HepG2 (cell line): ENCODE data around the gene GAREM1. TPM values are rescaled to one million over a fixed set of nuclear protein-coding genes. Genes with fewer than 3 reads are reported as not detected.

Source experiments
- ATAC-seq: fragments of 200-7000 bp; cut with Tn5 transposase; 3 replicates; pipeline ENCODE4 v1.9.1; 2020; ENCODE audit warnings: mild to moderate bottlenecking, moderate library complexity
- BruUV-seq: library from RNA; stranded (reverse); fragments of 400-500 nt; replicated peaks from 2 replicates; lab custom pipeline; 2021; lab: Mats Ljungman, UMichigan
- CTCF ChIA-PET: fragments of 300-600 bp; formaldehyde crosslinking; extraction: SDS; loops from one replicate; lab custom pipeline; 2021; ENCODE audit warnings: low total read pairs, inconsistent platforms, low intra/inter-chr PET ratio; lab: Yijun Ruan, JAX
- POLR2A ChIA-PET: fragments of 350-600 bp; sonication (Branson Sonifier 250); formaldehyde crosslinking; loops from one replicate; lab custom pipeline; 2020; ENCODE audit warnings: antibody characterized with exemption, inconsistent platforms; lab: Yijun Ruan, JAX
- DNase-seq: peaks from one replicate; pipeline ENCODE4 v3.0.0-alpha.2; 2015; ENCODE audit warnings: low spot score
- FAIRE-seq: peaks from 3 replicates; lab custom pipeline; 2011; peaks lifted over from hg19 to GRCh38; lab: Jason Lieb, UNC
- H2AFZ ChIP-seq: one replicate; pipeline ENCODE4 v1.6.1; 2011; ENCODE audit warnings: low read length, inconsistent platforms
- H3K27ac ChIP-seq: fragments of 300-600 bp; 3 replicates; pipeline ENCODE4 v1.8.0; 2011; ENCODE audit warnings: mixed run types, mild to moderate bottlenecking, mixed read lengths, low read length, inconsistent platforms; ENCODE audit not compliant: insufficient read depth; ENCODE audit errors: extremely low read length
- H3K27me3 ChIP-seq, 2 experiments: fragments of 200-600 bp in 1 of 2; 2 replicates in 1 of 2; 3 replicates in 1 of 2; pipeline versions ENCODE4 v1.6.0 to v1.8.0; 2011; ENCODE audit warnings: low read length in 2 of 2, mild to moderate bottlenecking in 2 of 2, moderate library complexity in 2 of 2, inconsistent platforms in 1 of 2; ENCODE audit not compliant: insufficient read depth in 2 of 2, control insufficient read depth in 1 of 2
- H3K36me3 ChIP-seq, 2 experiments: fragments of 200-600 bp in 1 of 2; replicated peaks in 1 of 2; 2 replicates in 1 of 2; 3 replicates in 1 of 2; pipeline versions ENCODE4 v1.5.1 to v1.8.0; 2011; ENCODE audit warnings: low read length in 2 of 2, inconsistent platforms in 1 of 2; ENCODE audit not compliant: insufficient read depth in 2 of 2, control insufficient read depth in 1 of 2
- H3K4me1 ChIP-seq: 2 replicates; pipeline ENCODE4 v1.5.1; 2012; ENCODE audit warnings: low read length, inconsistent platforms; ENCODE audit not compliant: insufficient read depth
- H3K4me2 ChIP-seq: 2 replicates; pipeline ENCODE4 v1.6.0; 2011; ENCODE audit warnings: low read depth, low read length, inconsistent platforms
- H3K4me3 ChIP-seq, 3 experiments: fragments of 200-600 bp in 1 of 3; sonication (generic), shearing (Covaris generic) in 1 of 3; replicated peaks in 1 of 3; 2 replicates each; pipeline ENCODE4 v1.5.1; 2011 to 2016; ENCODE audit warnings: low read length in 3 of 3, inconsistent platforms in 2 of 3, low read depth in 2 of 3, mild to moderate bottlenecking in 2 of 3, control low read depth in 1 of 3, mixed read lengths in 1 of 3; ENCODE audit not compliant: insufficient read depth in 1 of 3
- H3K79me2 ChIP-seq: one replicate; pipeline ENCODE4 v1.6.1; 2011; ENCODE audit warnings: low read length, inconsistent platforms; ENCODE audit not compliant: insufficient read depth
- H3K9ac ChIP-seq: 2 replicates; pipeline ENCODE4 v1.6.0; 2011; ENCODE audit warnings: mild to moderate bottlenecking, low read depth, low read length, inconsistent platforms; ENCODE audit not compliant: insufficient read depth
- H3K9me3 ChIP-seq: 2 replicates; pipeline ENCODE4 v1.5.1; 2012; ENCODE audit warnings: mild to moderate bottlenecking, low read length
- H4K20me1 ChIP-seq: 2 replicates; pipeline ENCODE4 v1.6.0; 2011; ENCODE audit warnings: inconsistent platforms, mild to moderate bottlenecking, low read length, moderate library complexity; ENCODE audit not compliant: insufficient read depth
- DPF2 ChIP-seq: sonication (generic); formaldehyde crosslinking; IDR thresholded peaks from 2 replicates; pipeline ENCODE4 v1.4.0; 2020; ENCODE audit warnings: mild to moderate bottlenecking, low read depth, missing genetic modification reagents, borderline replicate concordance
- FOXO1 ChIP-seq: sonication (generic); formaldehyde crosslinking; IDR thresholded peaks from 2 replicates; pipeline ENCODE4 v1.4.0; 2020; ENCODE audit warnings: missing genetic modification reagents
- HDAC1 ChIP-seq: sonication (generic); formaldehyde crosslinking; IDR thresholded peaks from 2 replicates; pipeline ENCODE4 v1.5.1; 2020; ENCODE audit warnings: mild to moderate bottlenecking, missing genetic modification reagents
- HDAC2 ChIP-seq: sonication (generic); formaldehyde crosslinking; IDR thresholded peaks from 2 replicates; pipeline ENCODE4 v1.4.0; 2020; ENCODE audit warnings: missing genetic modification reagents
- HNRNPLL ChIP-seq: fragments of 200-400 bp; formaldehyde crosslinking; IDR thresholded peaks from 2 replicates; pipeline ENCODE4 v1.6.1; 2017; ENCODE audit warnings: mild to moderate bottlenecking, low read depth, low read length; ENCODE audit not compliant: poor library complexity, severe bottlenecking
- KLF12 ChIP-seq: sonication (generic); formaldehyde crosslinking; IDR thresholded peaks from 2 replicates; pipeline ENCODE4 v1.4.0; 2020; ENCODE audit warnings: missing genetic modification reagents, borderline replicate concordance
- NR0B2 ChIP-seq: sonication (generic); formaldehyde crosslinking; IDR thresholded peaks from 2 replicates; pipeline ENCODE4 v1.4.0; 2020; ENCODE audit warnings: mild to moderate bottlenecking, missing genetic modification reagents
- TAF15 ChIP-seq: fragments of 200-400 bp; formaldehyde crosslinking; IDR thresholded peaks from one replicate; pipeline ENCODE4 v1.6.1; 2018; ENCODE audit warnings: mild to moderate bottlenecking, low read depth, low read length; ENCODE audit not compliant: poor library complexity, severe bottlenecking
- TRAFD1 ChIP-seq: sonication (generic); formaldehyde crosslinking; IDR thresholded peaks from 2 replicates; pipeline ENCODE4 v1.5.1; 2020; ENCODE audit warnings: missing genetic modification reagents, mild to moderate bottlenecking, borderline replicate concordance
- ZBED4 ChIP-seq: sonication (generic); formaldehyde crosslinking; IDR thresholded peaks from 2 replicates; pipeline ENCODE4 v1.4.0; 2020; ENCODE audit warnings: missing genetic modification reagents, borderline replicate concordance
- ZNF619 ChIP-seq: sonication (generic); formaldehyde crosslinking; IDR thresholded peaks from 2 replicates; pipeline ENCODE4 v1.4.0; 2020; ENCODE audit warnings: mild to moderate bottlenecking, missing genetic modification reagents
- WGBS: methylation state at CpG from one replicate; pipeline ENCODE4 v1.1.6; 2017; ENCODE audit warnings: low lambda C conversion rate; 5-methylcytosine and 5-hydroxymethylcytosine counted together
- in situ Hi-C: cut with HindIII; loops from 2 replicates; pipeline ENCODE4 v1.10.0; 2017; ENCODE audit warnings: low pct_unique_long_range_greater_than_20kb; ENCODE audit not compliant: extremely low pct_ligation_motif_present
- intact Hi-C: fragments of 100-400 bp; cut with micrococcal nuclease; formaldehyde crosslinking; loops from one replicate; pipeline ENCODE4 v1.10.0; 2022; ENCODE audit not compliant: unreplicated experiment
- polyA plus RNA-seq, 8 experiments: library from polyadenylated mRNA; depleted of rRNA in 3 of 8; stranded (reverse) in 7 of 8; unstranded in 1 of 8; fragments of >200 nt; fragmentation: Illumina TruSeq in 4 of 8; extraction: Trizol in 4 of 8; gene quantifications; 2 replicates each; pipeline versions ENCODE4 v1.2.1 to v1.2.3, GENCODE V29; 2011 to 2016; ENCODE audit warnings: low read depth in 4 of 8, missing spikeins in 1 of 8, mixed read lengths in 1 of 8; ENCODE audit not compliant: insufficient read depth in 1 of 8
- total RNA-seq, 5 experiments: library from RNA; depleted of rRNA; stranded (reverse); fragments of >200 nt; fragmentation: Illumina TruSeq; extraction: Trizol; gene quantifications; 2 replicates each; pipeline ENCODE4 v1.2.3, GENCODE V29; 2016; ENCODE audit warnings: low read depth in 1 of 5

The GAREM1 gene
- total and polyA plus RNA-seq, 2 of the 13 experiments (the other 11 are each of a cell fraction or from before 2014, with no cell fraction given) = 2.5 to 2.9 TPM

GRCh38 chr18:32249147-32249929 is 221.3 kb downstream of the GAREM1 start:
- Histone ChIP-seq H2AFZ (no peak overlapping the region), H4K20me1 (no peaks in the 10 kb centered on the region), H3K9me3 (no peaks in the 10 kb centered on the region), H3K4me2 (no peak overlapping the region), H3K27me3 (0 out of 5 replicates have a peak, but pooled peaks cover 0 to 3% of the 10 kb centered on the region in 2 experiments), H3K4me1 (no peaks in the 10 kb centered on the region), H3K27ac (no peak overlapping the region), H3K79me2 (no peaks in the 10 kb centered on the region), H3K4me3 (no peak overlapping the region), H3K9ac (no peak overlapping the region), H3K36me3 (no peaks in the 10 kb centered on the region)
- ATAC-seq (no peak), DNase-seq (no peak), FAIRE-seq (no peak)
- intact Hi-C loops (no loop called here), in situ Hi-C loops (no loop called here)
- no TSS peak for BruUV-seq
- WGBS = 43% methylated on average over 8 of the region's 8 CpGs
- ChIA-PET POLR2A (no interaction called here), CTCF (no interaction called here)
- no peak for TF ChIP-seq HDAC2 (CRISPR knock-in tag)
- TF ChIP-seq HNRNPLL = no peak

- H3K79me2 ChIP-seq = no peaks in the 10 kb centered on the region
- H3K4me1 ChIP-seq = no peaks in the 10 kb centered on the region
- no peak for FAIRE-seq
- H2AFZ ChIP-seq = no peak overlapping the region
- intact Hi-C loops (no loop called here), in situ Hi-C loops (no loop called here)
- no peak for DNase-seq
- BruUV-seq = no TSS peak
- CTCF ChIA-PET = no interaction called here
- H3K27me3 ChIP-seq = no peaks in the 10 kb centered on the region
- H3K27ac ChIP-seq = no peak overlapping the region
- no peaks in the 10 kb centered on the region for H3K9me3 ChIP-seq
- H3K9ac ChIP-seq = no peak overlapping the region
- no peak overlapping the region for H3K4me2 ChIP-seq
- H3K4me3 ChIP-seq = no peak overlapping the region
- H3K36me3 ChIP-seq = no peaks in the 10 kb centered on the region
- no peak for ATAC-seq
- POLR2A ChIA-PET = no interaction called here
- TF ChIP-seq HDAC1 = no peak
- TF ChIP-seq ZBED4 = no peak
- no peak for TF ChIP-seq FOXO1 (CRISPR knock-in tag)
- no peak for TF ChIP-seq DPF2 (CRISPR knock-in tag)
- no peak for TF ChIP-seq TRAFD1 (CRISPR knock-in tag)
- TF ChIP-seq KLF12 (CRISPR knock-in tag) = no peak
- TF ChIP-seq NR0B2 = no peak
- no peak for TF ChIP-seq TAF15
- TF ChIP-seq ZNF619 (CRISPR knock-in tag) = no peak
- H4K20me1 ChIP-seq = no peaks in the 10 kb centered on the region
- 50% methylated on average over 5 of the region's 5 CpGs for WGBS
Observed at GRCh38 chr18:32244881-32245280, 225.8 kb downstream of the GAREM1 start.
